Measurements from ENCODE around the gene XPA.
"Not testable (repeated sequence)": the region's sequence is repeated elsewhere in the genome, so short reads cannot be mapped to it uniquely, and the experiment has no call there.

Gene XPA

DNA sequence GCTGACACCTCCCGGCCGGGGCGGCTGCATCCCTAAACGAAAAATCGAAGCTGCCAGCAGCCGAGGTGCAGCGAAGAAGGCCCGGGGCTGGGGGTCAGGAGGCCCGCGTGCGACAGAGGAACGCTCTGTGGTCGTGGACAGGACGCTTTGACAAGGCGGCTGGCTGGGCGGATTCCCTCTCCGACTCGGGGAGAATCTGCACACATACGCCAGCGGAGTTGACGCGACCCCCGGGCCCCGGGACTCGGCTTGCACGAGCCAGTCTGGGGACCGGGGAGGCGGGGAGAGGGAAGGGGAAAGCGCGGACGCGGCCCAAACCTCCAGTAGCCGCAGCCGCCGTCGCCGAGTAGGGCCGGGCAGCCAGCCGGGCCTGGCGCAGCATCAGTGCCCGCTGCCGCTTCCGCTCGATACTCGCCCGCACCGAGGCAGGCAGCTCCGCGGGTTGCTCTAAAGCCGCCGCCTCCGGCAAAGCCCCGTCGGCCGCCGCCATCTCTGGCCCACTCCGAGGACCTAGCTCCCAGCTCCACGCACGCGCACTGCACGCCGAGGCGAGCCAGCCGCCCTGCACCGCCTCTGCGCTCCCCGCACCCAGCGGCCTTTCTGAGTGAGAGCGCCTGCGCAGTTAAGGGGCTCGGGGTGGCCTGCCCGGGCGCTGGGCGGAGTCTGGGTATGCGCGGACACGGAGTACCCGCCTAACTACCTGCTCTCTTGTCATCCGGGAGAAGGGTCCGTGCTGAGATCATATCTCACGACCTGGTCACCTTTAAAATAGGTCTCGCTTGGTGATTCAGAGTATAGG, at the start of gene XPA:
XPA (minus strand) TSS at position 538 of the 799 bp plus-strand sequence; CDS start at position 490, 48 bp downstream.
- DNase-seq, result peak; percentile 98

DNA sequence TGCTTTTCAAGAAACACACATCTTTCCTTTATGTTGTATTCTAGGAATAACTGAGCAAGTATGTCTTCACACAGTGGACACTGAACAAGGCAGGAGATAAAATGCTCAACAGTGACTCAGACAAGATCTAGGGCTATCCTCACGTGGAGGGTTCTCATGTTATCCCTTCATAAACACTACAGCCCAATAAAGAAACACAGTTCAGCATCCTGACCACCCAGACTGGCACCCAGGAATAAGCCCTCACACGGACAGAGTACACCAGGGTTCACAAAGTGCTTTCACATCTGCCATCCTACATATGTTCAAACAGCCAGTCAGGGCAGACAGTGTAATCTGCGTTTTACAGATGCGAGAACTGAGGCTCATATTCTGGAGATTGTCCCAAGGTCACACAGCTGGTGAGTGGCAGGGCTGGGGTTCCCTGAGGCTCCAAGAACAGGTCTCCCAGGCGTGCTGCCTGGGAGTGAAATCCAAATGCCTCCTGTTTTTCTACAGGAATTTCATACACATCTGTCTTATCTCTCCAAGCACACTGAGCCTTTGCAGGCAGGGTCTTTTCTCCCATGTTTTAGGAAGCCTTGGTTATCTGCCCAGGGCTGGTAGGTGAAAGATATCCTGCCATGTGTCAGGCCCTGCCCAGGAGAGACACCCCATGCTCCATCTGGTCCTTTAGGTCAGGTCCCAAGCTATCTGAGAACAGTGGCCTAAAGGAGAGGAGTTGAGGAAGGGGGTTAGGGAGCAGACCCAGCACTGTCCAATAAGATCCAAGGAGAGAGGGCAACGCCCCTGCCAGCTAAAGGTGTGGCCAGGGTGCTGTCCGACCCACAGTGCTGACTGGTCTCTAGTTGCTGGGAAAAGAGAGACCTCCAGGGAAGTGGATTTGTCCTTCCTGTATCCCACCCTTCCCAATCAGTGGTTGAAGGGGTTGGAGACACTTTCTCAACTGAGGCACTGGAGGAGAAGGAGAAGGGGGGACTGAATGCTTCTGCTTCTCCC, 47.9 kb upstream of the XPA start:
- DNase-seq, result no peak

DNA sequence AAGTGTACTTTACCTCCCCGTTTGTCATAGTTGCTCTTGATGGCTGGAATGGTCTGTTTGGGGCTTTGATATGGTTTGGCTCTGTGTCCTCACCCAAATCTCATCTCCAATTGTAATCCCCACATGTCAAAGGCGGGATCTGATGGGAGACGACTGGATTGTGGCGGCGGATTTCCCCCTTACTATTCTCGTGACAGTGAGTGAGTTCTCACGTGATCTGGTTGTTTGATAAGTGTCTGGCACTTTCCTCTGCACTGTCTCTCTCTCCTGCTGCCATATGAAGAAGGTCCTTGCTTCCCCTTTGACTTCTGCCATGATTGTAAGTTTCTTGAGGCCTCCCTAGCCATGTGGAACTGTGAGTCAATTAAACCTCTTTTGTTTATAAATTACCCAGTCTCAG, 46.9 kb upstream of the XPA start:
- DNase-seq, result not testable (repeated sequence)

DNA sequence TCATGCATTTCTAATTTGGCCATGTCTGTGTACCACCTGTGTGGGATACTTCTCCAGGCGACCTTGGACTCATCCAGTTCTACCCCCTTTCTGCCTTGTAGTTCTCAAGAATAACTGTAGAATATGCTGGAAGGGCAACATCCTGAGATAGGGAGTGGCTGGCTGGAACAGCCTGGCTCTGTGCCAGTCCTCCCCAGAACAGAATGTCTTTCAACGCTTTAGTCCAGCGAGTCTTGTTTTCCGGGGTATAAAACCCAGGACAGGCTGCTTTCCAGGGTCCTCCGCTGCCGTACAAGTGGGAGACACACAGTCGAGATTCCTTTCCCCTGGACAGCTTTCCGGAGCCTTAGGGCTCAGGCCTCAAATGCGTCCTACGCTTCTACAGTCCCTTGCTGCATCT, 45.4 kb upstream of the XPA start:
- DNase-seq, result no peak

DNA sequence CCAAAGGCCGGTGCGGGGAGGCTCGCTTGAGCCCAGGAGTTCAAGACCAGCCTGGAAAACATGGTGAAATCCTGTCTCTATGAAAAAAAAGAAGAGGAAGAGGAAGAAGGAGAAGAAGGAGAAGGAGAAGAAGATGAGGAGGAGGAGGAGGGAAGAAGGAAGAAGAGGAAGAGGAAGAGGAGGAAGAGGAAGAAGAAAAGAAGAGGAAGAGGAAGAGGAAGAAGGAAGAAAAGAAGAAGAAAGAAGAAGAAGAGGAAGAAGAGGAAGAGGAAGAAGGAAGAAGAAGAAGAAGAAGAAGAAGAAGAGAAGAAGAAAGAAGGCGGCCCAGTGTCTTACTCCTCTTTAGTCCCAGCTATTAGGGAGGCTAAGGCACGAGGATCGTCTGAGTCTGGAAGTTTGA, 44.8 kb upstream of the XPA start:
- DNase-seq, result no peak

DNA sequence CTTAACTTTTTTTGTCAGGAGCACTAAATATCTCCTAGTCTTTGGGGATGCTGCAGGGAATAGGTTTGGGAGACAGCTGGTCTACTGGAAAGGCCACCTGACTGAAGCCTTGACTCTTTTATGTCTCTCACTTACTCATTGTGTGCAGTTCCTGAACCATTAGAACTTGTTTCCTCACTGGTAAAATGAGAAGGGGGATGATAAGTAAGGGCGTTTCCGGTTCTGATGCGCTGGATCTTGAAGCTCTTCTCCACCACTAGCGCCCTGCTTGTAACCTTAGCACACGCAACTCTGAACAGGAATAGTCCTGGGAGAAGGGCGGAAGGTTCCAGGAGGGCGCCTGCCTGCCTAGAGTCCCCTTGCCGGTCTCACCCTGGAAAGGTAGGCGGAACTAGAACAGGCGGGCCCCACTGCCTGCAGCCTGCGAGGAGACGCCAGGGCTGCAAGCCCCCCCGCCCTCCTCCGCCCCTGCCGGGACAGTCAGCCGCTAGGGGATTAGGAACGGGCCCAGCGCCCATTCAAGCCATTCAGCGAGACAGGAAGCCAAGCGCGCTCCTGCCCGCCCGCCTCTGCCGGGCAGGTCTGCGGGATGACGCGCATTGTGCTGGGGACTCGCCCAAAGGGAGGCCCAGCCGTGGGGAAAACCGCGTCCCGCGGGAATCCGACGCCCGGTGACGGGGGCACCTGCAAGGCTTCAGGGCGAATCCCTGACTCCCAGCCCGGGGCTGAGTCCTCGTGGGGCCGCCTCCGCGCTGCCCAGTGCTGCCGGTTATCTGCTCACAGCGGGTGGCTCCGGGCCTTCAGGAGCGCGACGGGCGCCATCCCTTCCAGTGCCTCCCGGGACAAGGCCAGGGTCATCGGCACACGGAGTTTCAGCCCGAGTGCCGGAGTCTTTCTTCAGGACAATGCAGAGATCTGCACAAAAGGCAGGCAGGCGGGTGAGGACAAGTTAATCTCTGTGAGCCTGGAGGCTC, 44.0 kb upstream of the XPA start:
- DNase-seq, result peak; percentile 69

DNA sequence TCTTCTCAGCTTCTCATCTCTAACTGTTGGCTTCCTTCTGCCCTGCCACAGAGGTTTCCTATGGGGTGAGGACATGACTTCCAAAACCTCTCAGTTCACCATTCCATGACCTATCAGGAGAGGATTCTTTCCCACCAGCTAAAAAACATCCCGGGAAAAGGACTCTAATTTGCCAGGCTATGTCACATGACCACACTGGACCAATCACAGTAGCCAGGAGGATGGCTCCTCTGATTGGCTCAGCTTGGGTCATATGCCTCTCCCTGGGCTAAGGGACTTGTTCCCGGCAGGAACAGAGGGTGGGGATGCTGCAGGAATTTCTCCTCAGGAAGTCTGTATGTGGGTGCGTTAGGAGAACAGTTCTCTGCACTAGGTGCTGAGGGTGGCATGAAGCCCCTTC, 40.3 kb upstream of the XPA start:
- no peak for DNase-seq

DNA sequence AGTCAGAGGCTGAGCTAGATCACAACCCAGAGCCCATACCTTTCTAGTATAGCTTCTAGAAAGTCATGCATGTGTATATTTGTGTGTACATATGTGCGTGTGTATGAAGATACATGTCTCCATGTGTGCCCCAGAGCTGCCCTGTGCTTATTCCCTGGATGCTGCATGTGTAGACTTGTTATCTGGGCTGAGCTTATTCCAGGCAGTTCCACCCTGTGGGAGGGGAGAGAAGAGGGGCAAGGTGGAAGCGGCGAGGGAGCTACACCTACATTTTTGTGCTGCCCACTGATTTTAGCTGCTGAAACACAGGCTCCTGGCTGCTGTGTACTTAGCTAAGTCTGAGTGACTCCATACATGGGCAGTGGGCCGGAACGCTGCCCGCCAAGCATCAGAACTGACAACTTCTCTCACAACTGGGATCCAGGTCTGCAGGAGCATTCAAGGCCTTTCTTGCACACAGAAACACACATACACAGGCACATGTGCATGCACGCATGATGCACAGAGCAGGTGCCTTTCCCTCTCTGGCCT, 38.0 kb upstream of the XPA start:
- no peak for DNase-seq

DNA sequence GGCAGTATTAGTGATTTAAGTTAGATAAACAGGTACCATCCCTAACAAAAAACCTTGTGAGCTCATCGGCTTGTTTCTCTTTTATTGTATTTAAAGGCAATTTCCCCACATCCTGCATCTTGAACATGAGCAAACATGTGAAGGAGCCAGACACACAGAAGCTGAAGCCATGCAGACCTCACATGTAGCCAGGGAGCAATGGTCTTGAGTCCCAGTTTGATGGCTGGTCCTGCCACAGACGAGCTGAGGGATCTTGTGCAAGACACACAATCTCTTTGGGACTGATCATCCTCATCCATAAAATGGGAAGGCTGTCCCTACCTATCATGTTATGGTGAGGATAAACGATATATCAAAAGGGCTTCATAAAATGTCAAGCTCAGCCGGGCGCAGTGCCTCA, 29.6 kb upstream of the XPA start:
- no peak for DNase-seq

DNA sequence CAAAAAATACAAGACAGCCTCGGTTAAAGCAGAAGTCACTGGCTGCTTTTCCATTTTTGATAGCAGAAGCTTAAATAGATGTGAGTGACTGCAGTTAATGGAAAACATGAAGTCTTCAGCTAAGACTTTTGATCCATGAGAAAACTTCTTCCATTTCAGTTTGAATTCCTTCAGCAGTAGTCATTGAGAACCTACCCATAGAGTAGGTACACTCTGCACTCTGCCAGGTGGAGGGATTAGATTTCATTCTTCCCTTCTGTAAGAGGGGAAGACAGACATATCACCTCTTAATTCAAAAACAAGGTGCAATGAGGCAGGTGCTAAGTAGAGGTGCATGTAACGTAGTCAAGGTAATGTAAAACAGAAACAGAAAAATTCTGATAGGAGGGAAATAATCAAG, 26.7 kb upstream of the XPA start:
- DNase-seq, result no peak

DNA sequence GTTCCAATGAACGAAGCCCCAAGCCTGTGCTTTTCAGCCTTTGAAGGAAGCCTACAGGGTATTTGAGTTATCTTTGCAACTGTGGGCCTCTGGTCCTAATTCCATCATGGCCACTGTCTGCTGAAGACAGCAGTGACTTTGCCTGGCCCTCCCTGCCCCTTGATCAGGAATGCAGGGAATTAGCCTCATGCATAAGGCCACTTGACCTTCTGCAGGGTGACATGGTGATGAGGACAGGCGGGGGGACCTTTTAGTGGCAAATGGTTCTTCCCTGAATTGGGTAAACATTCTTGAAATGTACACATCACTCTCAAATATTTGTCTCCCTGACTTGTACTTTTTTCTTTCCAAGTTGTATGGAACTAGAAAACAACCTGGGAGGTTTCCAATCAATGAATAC, 25.2 kb upstream of the XPA start:
- DNase-seq, result no peak

DNA sequence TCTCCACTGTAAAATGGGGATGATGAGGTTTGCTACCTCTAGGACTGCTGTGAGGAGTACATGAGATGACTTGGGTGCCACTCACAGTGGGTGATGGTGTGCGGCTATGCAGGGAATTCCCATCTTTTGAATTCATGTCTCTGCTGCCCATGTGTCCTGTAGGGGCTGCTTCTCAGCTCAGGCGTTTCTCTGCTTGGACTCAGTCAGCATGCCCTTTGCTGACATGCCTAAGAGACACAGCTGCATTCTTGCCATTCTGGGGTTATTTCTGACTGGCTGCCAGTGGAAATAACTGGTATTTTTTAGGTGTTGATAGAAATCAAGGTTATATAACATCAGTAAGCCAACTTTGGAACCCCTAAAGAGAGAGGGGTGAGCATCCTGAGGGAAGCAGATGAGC, 24.3 kb upstream of the XPA start:
- DNase-seq, result no peak

DNA sequence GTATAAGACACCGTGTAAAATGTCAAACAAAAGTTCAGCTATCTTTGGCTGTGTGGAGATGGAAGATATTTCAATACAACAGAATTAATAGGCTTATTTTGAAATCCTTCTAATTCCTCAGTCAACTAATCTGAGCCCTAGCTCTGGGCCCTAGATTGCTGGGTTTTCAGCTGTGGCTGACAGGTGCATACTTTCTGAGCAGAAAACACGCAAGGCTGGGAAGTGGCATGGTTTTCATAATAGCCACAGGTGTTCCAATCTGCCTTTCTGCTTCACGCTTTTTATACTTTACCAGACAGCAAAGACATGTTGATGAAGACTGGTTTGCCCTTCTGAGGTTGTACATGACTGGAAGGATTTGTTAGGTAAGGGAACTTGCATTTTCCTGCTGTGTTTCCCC, 20.7 kb upstream of the XPA start:
- no peak for DNase-seq

DNA sequence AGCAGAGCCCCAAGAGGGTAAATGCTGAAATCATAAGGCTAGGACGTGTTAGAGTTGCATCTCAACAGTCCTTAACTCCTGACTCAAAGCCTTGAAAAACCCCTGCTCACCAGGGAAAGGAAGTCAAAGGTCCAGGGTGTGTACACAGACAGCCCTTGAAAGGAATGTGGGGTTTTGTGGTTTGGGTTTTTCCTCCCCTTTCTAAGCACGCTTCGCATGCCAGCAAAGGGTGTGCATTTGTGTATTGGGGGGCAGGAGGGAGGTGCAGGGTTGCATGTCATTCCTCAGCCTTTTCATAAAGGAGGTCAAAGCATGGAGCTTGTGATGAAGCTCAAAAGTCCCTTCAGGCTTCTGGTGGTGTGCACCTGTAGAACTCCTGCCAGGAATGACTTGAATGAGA, 17.3 kb upstream of the XPA start:
- DNase-seq, result no peak

DNA sequence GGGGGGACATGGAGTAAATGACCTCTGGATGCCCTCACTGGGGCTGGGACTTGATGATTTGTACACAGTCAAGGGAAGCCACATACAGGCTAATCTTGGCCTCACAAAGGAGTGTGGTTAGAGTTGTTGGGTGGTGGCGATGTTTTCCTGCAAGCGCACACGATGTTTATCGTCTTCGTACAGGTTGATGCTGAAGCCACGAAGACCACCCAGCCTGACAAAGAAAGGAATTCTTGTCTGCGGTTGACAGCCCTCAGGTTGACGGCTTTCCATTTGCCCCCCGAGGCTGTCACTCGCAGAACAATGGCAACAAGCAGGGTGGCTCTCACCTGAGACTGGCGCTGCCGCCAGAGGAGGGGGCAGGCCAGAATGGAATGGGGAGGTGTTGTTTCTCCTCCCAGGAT, 14.1 kb upstream of the XPA start:
- DNase-seq, result no peak

DNA sequence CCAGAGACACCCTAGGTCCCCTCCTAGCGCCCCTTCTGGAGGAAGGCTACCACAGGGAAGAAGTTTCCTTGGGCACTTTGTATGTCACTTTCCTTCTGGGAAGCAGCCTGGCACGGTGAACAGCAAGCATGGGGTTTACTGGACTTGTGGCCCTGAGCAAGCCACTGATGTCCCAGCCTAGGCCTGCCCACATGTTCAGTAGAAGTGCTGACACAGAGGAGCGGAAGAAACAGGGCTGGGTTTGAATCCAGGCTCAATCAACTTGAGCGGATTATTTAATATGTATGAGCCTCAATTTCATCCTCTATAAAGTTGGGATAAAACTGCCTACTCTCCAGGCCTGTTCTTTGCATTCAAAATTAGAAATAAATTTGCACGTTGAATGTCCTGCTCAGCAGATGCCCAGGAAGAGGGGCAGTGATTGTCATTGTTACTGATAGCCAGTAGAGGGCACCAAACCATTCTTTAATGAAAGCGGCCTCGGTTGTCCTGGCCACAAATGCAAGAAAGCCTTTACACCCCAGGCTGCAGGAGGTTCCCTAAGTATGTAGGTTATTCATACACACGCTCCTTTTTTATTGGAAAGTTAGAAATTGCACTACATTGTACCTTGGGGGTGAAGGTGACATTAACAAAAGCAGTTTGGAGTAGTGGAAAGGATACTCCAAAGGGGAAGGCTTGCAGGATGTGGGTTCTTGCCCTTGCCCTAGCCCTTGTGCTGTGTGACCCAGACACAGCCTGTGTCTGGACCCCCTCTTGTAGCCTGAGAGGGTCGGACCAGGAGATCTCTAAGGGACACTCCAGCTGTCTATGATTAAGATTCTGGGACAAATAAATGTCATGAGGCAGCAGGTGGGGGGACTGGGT, 13.4 kb upstream of the XPA start:
- DNase-seq, result no peak

DNA sequence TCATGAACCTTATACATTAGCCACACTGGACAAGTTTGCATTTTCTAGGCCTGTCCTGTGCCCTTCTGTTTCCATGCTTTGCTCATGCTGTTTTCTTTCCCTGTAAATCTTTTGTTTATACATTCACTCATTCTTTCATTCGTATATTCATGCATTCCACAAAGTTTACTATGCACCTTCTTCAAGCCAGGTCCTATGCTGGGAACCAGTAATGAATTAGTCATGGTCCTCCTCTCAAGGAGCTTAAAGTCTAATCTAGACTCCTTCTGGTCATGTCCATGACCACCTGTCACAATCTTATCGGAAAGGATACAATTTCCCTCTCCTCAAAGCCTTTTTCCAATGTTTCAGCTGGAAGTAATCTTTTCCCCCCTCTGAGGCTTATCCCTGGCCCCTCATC, 9.1 kb upstream of the XPA start:
- DNase-seq, result no peak

DNA sequence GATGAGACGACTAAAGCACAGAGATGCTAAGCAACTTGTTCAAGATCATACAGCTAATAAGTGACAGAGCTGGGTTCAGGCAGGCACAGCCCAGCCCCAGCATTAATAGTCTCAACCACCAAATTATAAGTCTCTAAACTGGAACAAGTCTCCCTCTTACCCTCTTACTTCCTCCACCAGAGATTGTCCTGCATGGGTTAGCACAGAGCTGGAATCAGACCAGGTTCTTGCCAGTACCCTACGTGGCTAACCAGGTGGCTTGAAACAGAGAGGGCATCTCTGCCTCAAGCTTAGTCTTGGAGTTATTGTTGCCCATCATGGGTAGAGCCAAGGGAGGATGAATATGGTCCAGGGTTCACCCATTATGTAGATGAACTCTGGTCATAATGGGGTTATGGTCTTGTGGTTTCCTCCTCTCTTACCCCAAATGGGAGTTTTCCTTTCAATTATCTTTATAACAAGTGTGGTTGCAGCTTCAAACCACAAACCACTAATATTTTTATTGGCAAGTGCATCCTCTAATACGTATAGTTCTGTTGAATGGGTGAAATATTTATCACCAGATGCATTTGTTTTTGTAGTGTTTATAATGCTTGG, 8.3 kb upstream of the XPA start:
- DNase-seq, result no peak

DNA sequence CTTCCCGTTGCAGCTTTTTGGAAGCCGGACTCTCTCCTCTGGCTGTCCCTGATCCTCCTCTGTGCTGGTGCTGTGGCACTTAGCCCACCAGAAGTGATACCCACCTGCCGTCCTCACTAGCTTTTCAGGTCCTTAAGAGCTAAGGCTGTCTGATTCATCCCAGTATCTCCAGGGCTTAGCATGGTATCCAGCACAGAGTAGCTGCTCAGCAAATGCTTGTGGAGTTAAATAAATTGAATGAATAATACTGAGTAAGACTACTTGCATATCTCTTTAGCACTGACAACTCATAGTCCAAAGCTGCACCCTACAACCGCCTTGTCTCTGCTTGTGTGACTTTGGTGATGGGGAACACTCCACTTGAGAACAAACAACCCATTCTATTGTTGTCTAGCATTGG, 7.7 kb upstream of the XPA start:
- no peak for DNase-seq

DNA sequence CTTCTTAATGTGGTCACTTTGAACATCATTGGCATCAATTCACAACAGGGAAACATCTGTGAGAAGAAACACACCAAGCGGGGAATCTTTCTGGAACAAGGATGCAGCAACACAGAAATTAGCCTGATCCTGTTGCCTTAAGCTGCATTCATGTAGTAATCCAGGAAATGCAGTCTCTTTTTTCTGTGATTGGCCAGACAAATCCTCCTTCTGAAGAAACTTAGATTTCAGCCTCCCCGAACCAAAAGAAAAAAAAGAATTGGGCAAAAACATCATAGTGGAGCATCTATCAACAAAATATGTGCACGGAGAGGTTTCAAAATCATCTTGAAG, 7.2 kb upstream of the XPA start:
- no peak for DNase-seq
